HepG2 (cell line): ENCODE data around the gene RIPOR3. TPM values are rescaled to one million over a fixed set of nuclear protein-coding genes. Genes with fewer than 3 reads are reported as not detected.

Experiments used
- ATF7 ChIP-seq, 2 experiments: fragments of 450-650 bp in 1 of 2; sonication (generic) in 1 of 2; formaldehyde crosslinking in 1 of 2; IDR thresholded peaks; 2 replicates each; pipeline versions ENCODE4 v1.4.0 to v1.6.1; 2016 to 2020; ENCODE audit warnings: antibody characterized with exemption in 1 of 2, mild to moderate bottlenecking in 1 of 2, missing genetic modification reagents in 1 of 2
- DNMT3B ChIP-seq: conservative IDR thresholded peaks from 2 replicates; pipeline ENCODE4 v1.6.1; 2016; ENCODE audit warnings: missing biosample characterization, control low read depth
- KDM2A ChIP-seq: sonication (generic); formaldehyde crosslinking; IDR thresholded peaks from 2 replicates; pipeline ENCODE4 v1.4.0; 2020; ENCODE audit warnings: low read depth, missing genetic modification reagents, borderline replicate concordance
- MBNL3 ChIP-seq: fragments of 250-450 bp; sonication (Bioruptor Pico); conservative IDR thresholded peaks from 2 replicates; pipeline ENCODE4 v1.8.0; 2022; ENCODE audit warnings: mild to moderate bottlenecking, inconsistent platforms
- POGZ ChIP-seq: sonication (generic); formaldehyde crosslinking; IDR thresholded peaks from 2 replicates; pipeline ENCODE4 v1.4.0; 2020; ENCODE audit warnings: mild to moderate bottlenecking, missing genetic modification reagents
- PRDM15 ChIP-seq: sonication (generic); formaldehyde crosslinking; IDR thresholded peaks from 2 replicates; pipeline ENCODE4 v1.4.0; 2020; ENCODE audit warnings: missing genetic modification reagents
- RXRB ChIP-seq: IDR thresholded peaks from 2 replicates; pipeline ENCODE4 v1.6.1; 2016; ENCODE audit warnings: borderline replicate concordance, missing genetic modification reagents, missing compliant biosample characterization
- TGIF2 ChIP-seq: IDR thresholded peaks from 2 replicates; pipeline ENCODE4 v1.6.1; 2016; ENCODE audit warnings: control low read depth, missing compliant biosample characterization
- TRIM24 ChIP-seq: sonication (generic); formaldehyde crosslinking; IDR thresholded peaks from 2 replicates; pipeline ENCODE4 v1.8.0; 2022; ENCODE audit warnings: mild to moderate bottlenecking, missing genetic modification reagents
- ZIK1 ChIP-seq: sonication (generic); formaldehyde crosslinking; IDR thresholded peaks from 2 replicates; pipeline ENCODE4 v1.5.0; 2020; ENCODE audit warnings: mild to moderate bottlenecking, low read depth, missing genetic modification reagents, borderline replicate concordance
- ZMAT3 ChIP-seq: sonication (generic); formaldehyde crosslinking; conservative IDR thresholded peaks from 2 replicates; pipeline ENCODE4 v1.7.0; 2021; ENCODE audit warnings: missing genetic modification reagents
- ZNF329 ChIP-seq: sonication (generic); formaldehyde crosslinking; IDR thresholded peaks from 2 replicates; pipeline ENCODE4 v1.9.0; 2021; ENCODE audit warnings: low read depth, mild to moderate bottlenecking, missing genetic modification reagents
- ZNF350 ChIP-seq: sonication (generic); formaldehyde crosslinking; IDR thresholded peaks from 2 replicates; pipeline ENCODE4 v1.4.0; 2020; ENCODE audit warnings: mild to moderate bottlenecking, low read depth, missing genetic modification reagents, borderline replicate concordance
- ZNF382 ChIP-seq: sonication (generic); formaldehyde crosslinking; IDR thresholded peaks from 2 replicates; pipeline ENCODE4 v1.5.0; 2020; ENCODE audit warnings: missing genetic modification reagents, mild to moderate bottlenecking, borderline replicate concordance
- ZZZ3 ChIP-seq: sonication (generic); formaldehyde crosslinking; IDR thresholded peaks from 2 replicates; pipeline ENCODE4 v1.4.0; 2020; ENCODE audit warnings: missing genetic modification reagents, mild to moderate bottlenecking, borderline replicate concordance
- polyA plus RNA-seq, 8 experiments: library from polyadenylated mRNA; depleted of rRNA in 3 of 8; stranded (reverse) in 7 of 8; unstranded in 1 of 8; fragments of >200 nt; fragmentation: Illumina TruSeq in 4 of 8; extraction: Trizol in 4 of 8; gene quantifications; 2 replicates each; pipeline versions ENCODE4 v1.2.1 to v1.2.3, GENCODE V29; 2011 to 2016; ENCODE audit warnings: low read depth in 4 of 8, missing spikeins in 1 of 8, mixed read lengths in 1 of 8; ENCODE audit not compliant: insufficient read depth in 1 of 8
- total RNA-seq, 5 experiments: library from RNA; depleted of rRNA; stranded (reverse); fragments of >200 nt; fragmentation: Illumina TruSeq; extraction: Trizol; gene quantifications; 2 replicates each; pipeline ENCODE4 v1.2.3, GENCODE V29; 2016; ENCODE audit warnings: low read depth in 1 of 5
- TF ChIP-seq, protein P1 (sequence below): sonication (generic); formaldehyde crosslinking; IDR thresholded peaks from 2 replicates; pipeline ENCODE4 v1.4.0; 2020; ENCODE audit warnings: missing genetic modification reagents
- TF ChIP-seq, protein P2 (sequence below): sonication (generic); formaldehyde crosslinking; IDR thresholded peaks from 2 replicates; pipeline ENCODE4 v1.4.0; 2020; ENCODE audit warnings: low read depth, mild to moderate bottlenecking, missing genetic modification reagents
- TF ChIP-seq, protein P3 (sequence below), 2 experiments: sonication (generic) in 1 of 2; formaldehyde crosslinking in 1 of 2; IDR thresholded peaks; 2 replicates each; pipeline versions ENCODE4 v1.4.0 to v1.6.1; 2018 to 2020; ENCODE audit warnings: missing genetic modification reagents in 2 of 2, borderline replicate concordance in 1 of 2, low read depth in 1 of 2, mild to moderate bottlenecking in 1 of 2, missing biosample characterization in 1 of 2

Gene RIPOR3
- total and polyA plus RNA-seq, 2 of the 13 experiments (the other 11 are each of a cell fraction or from before 2014, with no cell fraction given), result 0.18 TPM; not detected in 1

DNA sequence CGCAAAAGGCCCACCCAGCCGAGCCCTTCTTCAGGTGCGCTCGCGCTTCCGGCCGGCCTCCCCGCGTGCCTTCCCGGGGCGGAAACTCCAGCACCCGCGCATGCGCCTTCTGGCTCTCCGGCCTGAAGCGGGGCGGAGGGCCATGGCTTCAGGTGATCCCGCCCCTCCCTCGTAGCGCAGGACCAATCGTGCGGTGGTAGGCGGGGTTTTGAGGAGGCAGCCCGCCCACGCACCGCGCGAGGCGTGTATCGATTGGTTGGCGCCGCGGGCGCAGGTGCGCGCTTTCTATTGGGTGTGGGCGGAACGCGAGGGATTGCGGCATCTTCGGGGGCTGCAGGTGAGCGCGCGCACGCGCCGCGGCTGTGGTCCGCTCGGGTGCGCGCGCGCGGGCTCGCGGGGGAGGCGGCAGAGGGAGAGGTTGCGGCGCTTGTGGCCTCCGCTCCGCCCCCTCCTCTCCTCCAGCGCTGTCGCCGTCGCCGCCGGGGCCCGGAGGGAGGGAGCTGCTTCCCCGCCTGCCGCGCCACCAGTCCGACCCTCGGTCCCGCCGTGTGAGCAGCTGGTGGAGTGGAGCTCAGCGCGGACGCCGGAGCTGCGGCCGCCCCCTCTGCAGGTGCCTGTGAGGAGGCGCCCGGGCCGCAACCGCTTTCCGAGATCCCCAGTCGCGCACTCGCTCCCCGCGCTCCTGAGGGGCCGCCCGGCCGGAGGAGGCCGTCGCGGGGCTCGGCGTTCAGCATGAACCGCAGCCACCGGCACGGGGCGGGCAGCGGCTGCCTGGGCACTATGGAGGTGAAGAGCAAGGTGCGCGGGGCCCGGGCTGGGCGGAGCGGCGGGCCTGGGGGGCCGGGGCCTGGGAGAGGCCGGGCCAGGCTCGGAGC is 40.0 kb upstream of the RIPOR3 start, which contains the start of gene PARD6B (continued):
- TF ChIP-seq PRDM15 (CRISPR knock-in tag) (peak; percentile 73), ZMAT3 (CRISPR knock-in tag) (peak; percentile 53; the same call in 1 of the 2 replicates), ATF7 (IDR thresholded peaks at IDR 0.05) (no peak), ATF7 (CRISPR knock-in tag; IDR thresholded peaks at IDR 0.05) (0 out of 2 replicates have a peak, but pooled peaks have one; percentile 38), MBNL3 (CRISPR knock-in tag) (no peak), ZNF382 (CRISPR knock-in tag) (no peak), ZIK1 (peak; percentile 91), ZNF350 (CRISPR knock-in tag) (no peak; the same call in 1 of the 2 replicates), ZZZ3 (CRISPR knock-in tag) (no peak), RXRB (CRISPR knock-in tag) (0 out of 2 replicates have a peak, but pooled peaks have one; percentile 5), DNMT3B (CRISPR knock-in tag) (no peak), POGZ (CRISPR knock-in tag) (peak; percentile 72), TRIM24 (CRISPR knock-in tag) (no peak), TGIF2 (CRISPR knock-in tag) (no peak), ZNF329 (peak; percentile 93), KDM2A (CRISPR knock-in tag) (peak; percentile 89)
- TF ChIP-seq, protein P1, sequence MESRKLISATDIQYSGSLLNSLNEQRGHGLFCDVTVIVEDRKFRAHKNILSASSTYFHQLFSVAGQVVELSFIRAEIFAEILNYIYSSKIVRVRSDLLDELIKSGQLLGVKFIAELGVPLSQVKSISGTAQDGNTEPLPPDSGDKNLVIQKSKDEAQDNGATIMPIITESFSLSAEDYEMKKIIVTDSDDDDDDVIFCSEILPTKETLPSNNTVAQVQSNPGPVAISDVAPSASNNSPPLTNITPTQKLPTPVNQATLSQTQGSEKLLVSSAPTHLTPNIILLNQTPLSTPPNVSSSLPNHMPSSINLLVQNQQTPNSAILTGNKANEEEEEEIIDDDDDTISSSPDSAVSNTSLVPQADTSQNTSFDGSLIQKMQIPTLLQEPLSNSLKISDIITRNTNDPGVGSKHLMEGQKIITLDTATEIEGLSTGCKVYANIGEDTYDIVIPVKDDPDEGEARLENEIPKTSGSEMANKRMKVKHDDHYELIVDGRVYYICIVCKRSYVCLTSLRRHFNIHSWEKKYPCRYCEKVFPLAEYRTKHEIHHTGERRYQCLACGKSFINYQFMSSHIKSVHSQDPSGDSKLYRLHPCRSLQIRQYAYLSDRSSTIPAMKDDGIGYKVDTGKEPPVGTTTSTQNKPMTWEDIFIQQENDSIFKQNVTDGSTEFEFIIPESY (CRISPR knock-in tag), result peak; percentile 29; the same call in 1 of the 2 replicates
- TF ChIP-seq, protein P2, sequence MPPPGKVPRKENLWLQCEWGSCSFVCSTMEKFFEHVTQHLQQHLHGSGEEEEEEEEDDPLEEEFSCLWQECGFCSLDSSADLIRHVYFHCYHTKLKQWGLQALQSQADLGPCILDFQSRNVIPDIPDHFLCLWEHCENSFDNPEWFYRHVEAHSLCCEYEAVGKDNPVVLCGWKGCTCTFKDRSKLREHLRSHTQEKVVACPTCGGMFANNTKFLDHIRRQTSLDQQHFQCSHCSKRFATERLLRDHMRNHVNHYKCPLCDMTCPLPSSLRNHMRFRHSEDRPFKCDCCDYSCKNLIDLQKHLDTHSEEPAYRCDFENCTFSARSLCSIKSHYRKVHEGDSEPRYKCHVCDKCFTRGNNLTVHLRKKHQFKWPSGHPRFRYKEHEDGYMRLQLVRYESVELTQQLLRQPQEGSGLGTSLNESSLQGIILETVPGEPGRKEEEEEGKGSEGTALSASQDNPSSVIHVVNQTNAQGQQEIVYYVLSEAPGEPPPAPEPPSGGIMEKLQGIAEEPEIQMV, result peak; percentile 84
- TF ChIP-seq, protein P3, sequence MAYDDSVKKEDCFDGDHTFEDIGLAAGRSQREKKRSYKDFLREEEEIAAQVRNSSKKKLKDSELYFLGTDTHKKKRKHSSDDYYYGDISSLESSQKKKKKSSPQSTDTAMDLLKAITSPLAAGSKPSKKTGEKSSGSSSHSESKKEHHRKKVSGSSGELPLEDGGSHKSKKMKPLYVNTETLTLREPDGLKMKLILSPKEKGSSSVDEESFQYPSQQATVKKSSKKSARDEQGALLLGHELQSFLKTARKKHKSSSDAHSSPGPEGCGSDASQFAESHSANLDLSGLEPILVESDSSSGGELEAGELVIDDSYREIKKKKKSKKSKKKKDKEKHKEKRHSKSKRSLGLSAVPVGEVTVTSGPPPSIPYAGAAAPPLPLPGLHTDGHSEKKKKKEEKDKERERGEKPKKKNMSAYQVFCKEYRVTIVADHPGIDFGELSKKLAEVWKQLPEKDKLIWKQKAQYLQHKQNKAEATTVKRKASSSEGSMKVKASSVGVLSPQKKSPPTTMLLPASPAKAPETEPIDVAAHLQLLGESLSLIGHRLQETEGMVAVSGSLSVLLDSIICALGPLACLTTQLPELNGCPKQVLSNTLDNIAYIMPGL (CRISPR knock-in tag; IDR thresholded peaks at IDR 0.05; ENCODE audit: borderline replicate concordance in 1 of 2, low read depth in 1 of 2), result peak; percentile 72 to 94
